ENCODE measurements around the gene FBXL15.
A peak's percentile ranks its signal among the peaks of the same experiment; 100 is the strongest.

The FBXL15 gene

DNA sequence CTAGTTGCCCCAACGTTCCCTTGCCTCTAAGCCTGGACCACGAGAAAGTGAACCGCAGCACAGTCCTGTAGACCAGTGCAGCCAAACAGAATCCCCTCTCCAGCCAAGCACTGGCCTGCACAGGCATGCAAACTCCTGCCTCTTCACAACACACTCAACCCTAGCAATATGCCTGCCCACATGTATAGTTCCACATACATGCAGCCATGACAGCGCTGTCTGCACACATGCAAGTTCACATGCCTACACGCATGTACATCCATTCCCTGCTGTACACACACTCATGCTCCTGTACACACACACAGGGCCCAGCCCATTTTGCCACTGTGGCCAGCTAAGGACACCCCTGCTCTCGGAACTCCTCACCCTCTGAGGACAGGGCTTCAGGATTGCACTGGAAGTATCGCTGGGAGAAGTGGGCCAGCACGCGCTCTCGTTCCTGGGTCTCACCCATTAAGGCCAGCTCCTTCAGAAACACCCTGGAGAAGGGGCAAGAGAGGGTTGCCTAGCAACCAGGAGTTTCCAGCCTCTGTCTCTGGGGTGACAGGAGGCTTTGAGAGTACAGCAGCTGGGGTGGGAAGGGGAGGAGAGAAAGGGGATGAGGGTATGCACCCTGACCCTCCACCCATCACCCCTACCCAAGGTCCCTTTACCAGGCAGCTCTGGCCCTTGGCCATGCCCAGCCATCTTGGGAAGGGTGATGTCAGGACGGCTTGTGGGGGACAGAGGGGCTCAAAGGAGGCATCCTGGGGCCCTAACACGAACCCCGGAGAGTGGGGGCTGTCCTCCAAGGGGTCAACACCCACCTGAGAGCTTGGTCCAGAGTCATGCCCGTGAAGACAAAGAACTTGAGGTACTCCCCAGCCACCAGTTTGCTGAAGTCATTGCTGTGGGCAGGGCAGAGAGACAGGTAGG lies 9.0 kb upstream of the FBXL15 start:
- peak overlapping the region; percentile 24 for H3K23ac ChIP-seq (ENCODE audit: low read length)
- no peaks in the 10 kb centered on the region for H3K36me3 ChIP-seq (ENCODE audit: control insufficient read depth, insufficient read depth, low read length)
- H3K4me1 ChIP-seq (ENCODE audit: control insufficient read depth, low read depth, low read length), result no peaks in the 10 kb centered on the region
- H3K79me2 ChIP-seq (ENCODE audit: control insufficient read depth, insufficient read depth, low read length), result no peaks in the 10 kb centered on the region
- WGBS (ENCODE audit: extremely low coverage, insufficient coverage, low lambda C conversion rate), result no CpG with 5 or more reads among the region's 14 CpGs
- no peak overlapping the region for H3K4ac ChIP-seq (ENCODE audit: low read depth, low read length)
- DNase-seq, result no peak
- no peak overlapping the region for H4K5ac ChIP-seq (ENCODE audit: low read length)
- no peak overlapping the region for H3K4me3 ChIP-seq (ENCODE audit: low read length)
- H3K4me2 ChIP-seq (ENCODE audit: low read length), result no peak overlapping the region
- H2BK120ac ChIP-seq (ENCODE audit: low read depth, low read length), result no peak overlapping the region
- H3K27ac ChIP-seq (ENCODE audit: low read depth, low read length), result no peak overlapping the region
- peaks cover 32% of the 10 kb centered on the region for H3K27me3 ChIP-seq (ENCODE audit: insufficient read depth, low read length, poor library complexity)
- no peak overlapping the region for H3K9ac ChIP-seq (ENCODE audit: low read length)
- no peaks in the 10 kb centered on the region for H3K79me1 ChIP-seq (ENCODE audit: low read length)
- no peak overlapping the region for H2BK5ac ChIP-seq (ENCODE audit: low read length)
- H3K18ac ChIP-seq (ENCODE audit: low read length), result no peak overlapping the region
- H4K8ac ChIP-seq (ENCODE audit: low read depth, low read length), result no peak overlapping the region
- H3K56ac ChIP-seq (ENCODE audit: low read length), result no peak overlapping the region
- H2AK5ac ChIP-seq (ENCODE audit: low read length), result no peak overlapping the region
- no peak overlapping the region for H2BK15ac ChIP-seq (replicated peaks; ENCODE audit: low read depth)

DNA sequence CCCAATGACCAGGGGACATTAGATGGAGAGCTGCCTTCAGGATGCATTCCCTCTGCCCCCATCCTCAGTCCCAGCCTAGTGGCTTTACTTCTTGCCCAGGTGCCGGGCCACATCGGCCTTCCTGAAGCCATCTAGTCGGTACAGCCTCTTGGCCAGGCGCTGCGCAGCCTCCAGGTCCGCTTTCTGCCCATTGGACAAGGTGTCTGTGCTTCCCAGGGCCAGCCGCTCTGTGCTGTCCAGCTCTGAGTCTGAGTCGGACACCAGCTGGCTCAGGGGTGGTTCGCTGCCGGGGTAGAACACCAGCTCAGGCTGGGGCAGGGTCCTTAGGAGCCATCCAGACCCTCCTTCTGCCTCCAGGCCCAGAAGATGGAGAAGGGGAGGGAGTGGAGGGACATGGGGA lies 8.3 kb upstream of the FBXL15 start:
- no peaks in the 10 kb centered on the region for H3K4me1 ChIP-seq (ENCODE audit: control insufficient read depth, low read depth, low read length)
- H2BK120ac ChIP-seq (ENCODE audit: low read depth, low read length), result no peak overlapping the region
- no peaks in the 10 kb centered on the region for H3K79me2 ChIP-seq (ENCODE audit: control insufficient read depth, insufficient read depth, low read length)
- no peak overlapping the region for H4K5ac ChIP-seq (ENCODE audit: low read length)
- H3K18ac ChIP-seq (ENCODE audit: low read length), result no peak overlapping the region
- H4K8ac ChIP-seq (ENCODE audit: low read depth, low read length), result no peak overlapping the region
- no peak overlapping the region for H2BK15ac ChIP-seq (replicated peaks; ENCODE audit: low read depth)
- H2AK5ac ChIP-seq (ENCODE audit: low read length), result no peak overlapping the region
- no peak overlapping the region for H3K23ac ChIP-seq (ENCODE audit: low read length)
- H3K4ac ChIP-seq (ENCODE audit: low read depth, low read length), result no peak overlapping the region
- no peaks in the 10 kb centered on the region for H3K79me1 ChIP-seq (ENCODE audit: low read length)
- H2BK5ac ChIP-seq (ENCODE audit: low read length), result no peak overlapping the region
- H3K9ac ChIP-seq (ENCODE audit: low read length), result no peak overlapping the region
- H3K56ac ChIP-seq (ENCODE audit: low read length), result no peak overlapping the region
- no peak for DNase-seq
- no CpG with 5 or more reads among the region's 10 CpGs for whole genome bisulfite sequencing (ENCODE audit: extremely low coverage, insufficient coverage, low lambda C conversion rate)
- H3K36me3 ChIP-seq (ENCODE audit: control insufficient read depth, insufficient read depth, low read length), result no peaks in the 10 kb centered on the region
- H3K4me3 ChIP-seq (ENCODE audit: low read length), result no peak overlapping the region
- H3K27ac ChIP-seq (ENCODE audit: low read depth, low read length), result no peak overlapping the region
- no peak overlapping the region for H3K4me2 ChIP-seq (ENCODE audit: low read length)
- H3K27me3 ChIP-seq (ENCODE audit: insufficient read depth, low read length, poor library complexity), result peaks cover 32% of the 10 kb centered on the region

DNA sequence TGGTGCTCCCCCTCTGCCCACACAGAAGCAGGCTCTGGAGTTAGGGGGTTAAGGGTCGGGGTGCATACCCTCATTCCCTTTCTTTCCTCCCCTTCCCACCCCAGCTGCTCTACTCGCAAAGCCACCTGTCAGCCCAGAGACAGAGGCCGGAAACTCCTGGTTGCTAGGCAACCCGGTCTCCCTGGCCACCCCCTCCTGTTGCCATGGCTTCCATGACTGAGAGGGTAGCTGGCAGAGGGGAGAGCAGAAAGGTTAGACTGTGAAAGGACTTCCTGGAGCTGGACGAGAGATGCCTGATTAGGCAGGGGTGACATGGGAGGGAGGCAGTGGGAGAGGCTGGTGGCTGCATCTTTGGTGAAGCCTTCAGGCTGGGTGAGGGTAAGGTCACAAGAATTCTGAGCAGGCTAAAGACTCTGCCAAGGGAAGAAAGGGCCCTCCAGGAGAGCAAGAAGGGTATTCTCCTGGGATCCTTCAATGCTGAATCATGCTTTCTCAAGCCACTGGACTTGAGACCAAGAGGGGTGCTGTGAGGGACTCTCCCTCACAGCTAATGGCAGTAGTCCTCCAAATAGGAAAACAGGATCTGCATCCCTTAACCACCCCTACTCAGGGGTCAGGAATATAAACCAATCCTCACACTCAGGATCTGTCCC lies 7.5 kb upstream of the FBXL15 start:
- H3K4me1 ChIP-seq (ENCODE audit: control insufficient read depth, low read depth, low read length), result no peaks in the 10 kb centered on the region
- H3K56ac ChIP-seq (ENCODE audit: low read length), result no peak overlapping the region
- no peak overlapping the region for H2BK120ac ChIP-seq (ENCODE audit: low read depth, low read length)
- H3K27me3 ChIP-seq (ENCODE audit: insufficient read depth, low read length, poor library complexity), result peaks cover 25% of the 10 kb centered on the region
- H4K5ac ChIP-seq (ENCODE audit: low read length), result no peak overlapping the region
- no peaks in the 10 kb centered on the region for H3K36me3 ChIP-seq (ENCODE audit: control insufficient read depth, insufficient read depth, low read length)
- H3K18ac ChIP-seq (ENCODE audit: low read length), result no peak overlapping the region
- WGBS (ENCODE audit: extremely low coverage, insufficient coverage, low lambda C conversion rate), result no CpG with 5 or more reads among the region's 5 CpGs
- H3K23ac ChIP-seq (ENCODE audit: low read length), result no peak overlapping the region
- no peak overlapping the region for H3K4me3 ChIP-seq (ENCODE audit: low read length)
- no peak overlapping the region for H3K4me2 ChIP-seq (ENCODE audit: low read length)
- H3K79me1 ChIP-seq (ENCODE audit: low read length), result no peaks in the 10 kb centered on the region
- peak; percentile 67 for DNase-seq
- H3K79me2 ChIP-seq (ENCODE audit: control insufficient read depth, insufficient read depth, low read length), result no peaks in the 10 kb centered on the region
- H3K27ac ChIP-seq (ENCODE audit: low read depth, low read length), result no peak overlapping the region
- no peak overlapping the region for H3K4ac ChIP-seq (ENCODE audit: low read depth, low read length)
- no peak overlapping the region for H2AK5ac ChIP-seq (ENCODE audit: low read length)
- no peak overlapping the region for H4K8ac ChIP-seq (ENCODE audit: low read depth, low read length)
- no peak overlapping the region for H3K9ac ChIP-seq (ENCODE audit: low read length)
- no peak overlapping the region for H2BK5ac ChIP-seq (ENCODE audit: low read length)
- no peak overlapping the region for H2BK15ac ChIP-seq (replicated peaks; ENCODE audit: low read depth)

DNA sequence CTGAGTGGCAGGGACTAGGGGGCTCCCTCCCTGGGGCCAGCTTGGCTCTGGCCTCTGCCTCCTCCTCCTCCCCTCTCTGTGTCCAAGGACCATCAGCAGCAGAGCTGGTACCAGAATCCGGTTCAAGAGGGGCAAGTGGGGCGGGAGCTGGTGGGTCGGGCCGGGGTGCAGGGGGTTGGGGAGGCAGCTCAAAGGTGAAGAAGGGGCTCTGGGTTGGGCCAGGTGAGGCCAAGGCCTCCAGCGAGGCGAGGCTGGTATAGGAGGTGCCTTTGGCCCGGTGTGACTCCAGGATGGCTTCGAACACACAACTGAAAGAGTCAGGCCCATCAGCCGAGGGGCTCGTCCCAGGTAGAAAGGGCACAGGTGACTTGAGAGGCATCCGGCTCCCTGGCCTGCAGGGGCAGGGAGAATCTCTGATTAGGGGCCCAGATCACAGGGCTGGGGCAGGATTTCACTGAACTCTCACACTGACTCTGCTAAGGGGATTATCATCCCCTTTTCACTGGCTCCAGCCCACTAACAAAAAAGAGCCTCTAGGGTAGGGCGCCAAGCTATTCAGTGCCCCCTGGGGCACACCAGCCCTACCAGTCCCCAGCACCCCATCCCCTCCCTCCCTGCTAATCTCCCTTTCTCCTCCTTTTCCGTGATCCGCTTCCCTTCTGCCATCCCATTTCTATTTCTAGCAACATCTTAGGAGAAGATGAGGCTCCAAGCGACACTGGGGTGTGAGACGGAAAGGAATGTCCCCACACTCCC lies 6.7 kb upstream of the FBXL15 start:
- no peak overlapping the region for H3K27ac ChIP-seq (ENCODE audit: low read depth, low read length)
- no peak overlapping the region for H3K9ac ChIP-seq (ENCODE audit: low read length)
- no peaks in the 10 kb centered on the region for H3K79me1 ChIP-seq (ENCODE audit: low read length)
- H3K4me3 ChIP-seq (ENCODE audit: low read length), result no peak overlapping the region
- no peak overlapping the region for H2BK120ac ChIP-seq (ENCODE audit: low read depth, low read length)
- no peak for DNase-seq
- no peak overlapping the region for H3K4me2 ChIP-seq (ENCODE audit: low read length)
- no peak overlapping the region for H2AK5ac ChIP-seq (ENCODE audit: low read length)
- no peak overlapping the region for H3K56ac ChIP-seq (ENCODE audit: low read length)
- H3K4ac ChIP-seq (ENCODE audit: low read depth, low read length), result no peak overlapping the region
- H2BK15ac ChIP-seq (replicated peaks; ENCODE audit: low read depth), result no peak overlapping the region
- peaks cover 19% of the 10 kb centered on the region for H3K27me3 ChIP-seq (ENCODE audit: insufficient read depth, low read length, poor library complexity)
- no CpG with 5 or more reads among the region's 16 CpGs for WGBS (ENCODE audit: extremely low coverage, insufficient coverage, low lambda C conversion rate)
- no peak overlapping the region for H4K5ac ChIP-seq (ENCODE audit: low read length)
- H3K23ac ChIP-seq (ENCODE audit: low read length), result no peak overlapping the region
- H2BK5ac ChIP-seq (ENCODE audit: low read length), result no peak overlapping the region
- peaks cover 1% of the 10 kb centered on the region for H3K4me1 ChIP-seq (ENCODE audit: control insufficient read depth, low read depth, low read length)
- H3K36me3 ChIP-seq (ENCODE audit: control insufficient read depth, insufficient read depth, low read length), result no peaks in the 10 kb centered on the region
- no peaks in the 10 kb centered on the region for H3K79me2 ChIP-seq (ENCODE audit: control insufficient read depth, insufficient read depth, low read length)
- no peak overlapping the region for H3K18ac ChIP-seq (ENCODE audit: low read length)
- no peak overlapping the region for H4K8ac ChIP-seq (ENCODE audit: low read depth, low read length)

DNA sequence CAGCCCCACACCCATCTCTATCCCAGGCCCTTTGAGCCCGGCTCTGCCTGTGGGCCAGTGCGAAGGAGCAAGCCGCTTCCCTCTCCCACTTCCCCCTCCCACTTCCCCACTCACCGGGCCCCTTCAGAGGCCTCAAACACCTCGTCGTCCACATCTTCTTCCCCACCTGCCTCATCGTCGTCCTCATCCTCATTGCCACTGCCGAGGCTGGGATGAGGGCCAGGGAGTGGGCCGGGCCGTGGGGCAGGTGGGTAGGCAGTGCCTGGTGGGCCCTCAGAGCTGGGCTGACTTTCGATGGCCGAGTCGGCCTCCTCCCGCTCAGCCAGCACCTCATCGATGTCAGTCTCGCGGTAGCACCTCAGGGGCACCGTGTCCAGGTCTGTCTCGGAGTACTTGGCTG lies 5.9 kb upstream of the FBXL15 start:
- no peak overlapping the region for H3K27ac ChIP-seq (ENCODE audit: low read depth, low read length)
- H4K8ac ChIP-seq (ENCODE audit: low read depth, low read length), result no peak overlapping the region
- WGBS (ENCODE audit: extremely low coverage, insufficient coverage, low lambda C conversion rate), result no CpG with 5 or more reads among the region's 20 CpGs
- H3K4me3 ChIP-seq (ENCODE audit: low read length), result no peak overlapping the region
- H3K4ac ChIP-seq (ENCODE audit: low read depth, low read length), result no peak overlapping the region
- peaks cover 13% of the 10 kb centered on the region for H3K27me3 ChIP-seq (ENCODE audit: insufficient read depth, low read length, poor library complexity)
- no peak overlapping the region for H4K5ac ChIP-seq (ENCODE audit: low read length)
- no peak overlapping the region for H2AK5ac ChIP-seq (ENCODE audit: low read length)
- H3K18ac ChIP-seq (ENCODE audit: low read length), result no peak overlapping the region
- H3K4me1 ChIP-seq (ENCODE audit: control insufficient read depth, low read depth, low read length), result peaks cover 1% of the 10 kb centered on the region
- DNase-seq, result no peak
- no peak overlapping the region for H2BK15ac ChIP-seq (replicated peaks; ENCODE audit: low read depth)
- no peak overlapping the region for H3K9ac ChIP-seq (ENCODE audit: low read length)
- no peak overlapping the region for H3K56ac ChIP-seq (ENCODE audit: low read length)
- H3K4me2 ChIP-seq (ENCODE audit: low read length), result no peak overlapping the region
- no peaks in the 10 kb centered on the region for H3K79me2 ChIP-seq (ENCODE audit: control insufficient read depth, insufficient read depth, low read length)
- H3K36me3 ChIP-seq (ENCODE audit: control insufficient read depth, insufficient read depth, low read length), result no peaks in the 10 kb centered on the region
- no peaks in the 10 kb centered on the region for H3K79me1 ChIP-seq (ENCODE audit: low read length)
- no peak overlapping the region for H2BK120ac ChIP-seq (ENCODE audit: low read depth, low read length)
- H2BK5ac ChIP-seq (ENCODE audit: low read length), result no peak overlapping the region
- no peak overlapping the region for H3K23ac ChIP-seq (ENCODE audit: low read length)
